H1 (cell line): ENCODE results near the gene SNTN. TPM values are rescaled to one million over a fixed set of nuclear protein-coding genes. Genes with fewer than 3 reads are reported as not detected.

ENCODE experiments used
- CTCF ChIA-PET: fragments of 300-600 bp; sonication (Branson Sonifier 250); formaldehyde crosslinking; loops from one replicate; lab custom pipeline; 2021; ENCODE audit not compliant: partially characterized antibody; lab: Charles Lee
- POLR2A ChIA-PET: fragments of 300-600 bp; sonication (Branson Sonifier 250); formaldehyde crosslinking; loops from one replicate; lab custom pipeline; 2021; ENCODE audit warnings: inconsistent platforms; ENCODE audit not compliant: partially characterized antibody; lab: Charles Lee
- DNase-seq, 2 experiments: peaks; one replicate each; pipeline versions ENCODE4 v3.0.0 to v3.0.0-alpha.2; 2010 to 2022; ENCODE audit warnings: low spot score in 2 of 2, low read depth in 1 of 2, mixed read lengths in 1 of 2
- FAIRE-seq: peaks from 2 replicates; lab custom pipeline; 2011; peaks lifted over from hg19 to GRCh38; lab: Jason Lieb, UNC
- H2AFZ ChIP-seq: 2 replicates; pipeline ENCODE4 v1.8.1; 2012; ENCODE audit warnings: low read length, inconsistent platforms
- H2AK5ac ChIP-seq: 2 replicates; pipeline ENCODE4 v1.6.1; 2013; ENCODE audit warnings: low read depth, low read length
- H2BK120ac ChIP-seq: replicated peaks from 2 replicates; pipeline ENCODE3; 2013; ENCODE audit warnings: low read depth, low read length, inconsistent platforms
- H2BK12ac ChIP-seq: 2 replicates; pipeline ENCODE4 v1.6.1; 2013; ENCODE audit warnings: low read depth, low read length
- H2BK15ac ChIP-seq: 2 replicates; pipeline ENCODE4 v1.6.1; 2013; ENCODE audit warnings: low read length
- H2BK20ac ChIP-seq: 2 replicates; pipeline ENCODE4 v1.6.1; 2013; ENCODE audit warnings: low read length
- H2BK5ac ChIP-seq: 2 replicates; pipeline ENCODE4 v1.6.1; 2013; ENCODE audit warnings: low read depth, low read length
- H3K14ac ChIP-seq: 2 replicates; pipeline ENCODE4 v1.6.1; 2013; ENCODE audit warnings: inconsistent platforms; ENCODE audit not compliant: insufficient read length
- H3K18ac ChIP-seq: 2 replicates; pipeline ENCODE4 v1.6.1; 2013; ENCODE audit warnings: low read length; ENCODE audit errors: extremely low read depth
- H3K23ac ChIP-seq: 2 replicates; pipeline ENCODE4 v1.6.1; 2013; ENCODE audit warnings: inconsistent platforms; ENCODE audit not compliant: insufficient read length
- H3K23me2 ChIP-seq: 2 replicates; pipeline ENCODE4 v1.6.1; 2013; ENCODE audit warnings: low read depth, low read length
- H3K27ac ChIP-seq: 2 replicates; pipeline ENCODE4 v1.6.1; 2011; ENCODE audit warnings: low read depth, low read length, inconsistent platforms
- H3K27me3 ChIP-seq, 4 experiments: replicated peaks in 1 of 4; 1 replicate in 1 of 4; 2 replicates in 3 of 4; pipeline versions ENCODE4 v1.6.1 to v1.8.1; 2011 to 2013; ENCODE audit warnings: low read length in 3 of 4, mild to moderate bottlenecking in 3 of 4, inconsistent platforms in 2 of 4, mixed read lengths in 2 of 4, moderate library complexity in 1 of 4; ENCODE audit not compliant: control insufficient read depth in 3 of 4, insufficient read depth in 3 of 4; ENCODE audit errors: extremely low read depth in 1 of 4
- H3K36me3 ChIP-seq, 4 experiments: 2 replicates each; pipeline versions ENCODE4 v1.6.1 to v1.8.1; 2011 to 2013; ENCODE audit warnings: mild to moderate bottlenecking in 4 of 4, low read length in 3 of 4, moderate library complexity in 2 of 4, control low read depth in 1 of 4, inconsistent platforms in 1 of 4; ENCODE audit not compliant: insufficient read depth in 4 of 4, control insufficient read depth in 2 of 4
- H3K4ac ChIP-seq: replicated peaks from 2 replicates; pipeline ENCODE3; 2013; ENCODE audit warnings: low read length, low read depth, mixed read lengths, inconsistent platforms; ENCODE audit not compliant: insufficient read length
- H3K4me1 ChIP-seq, 4 experiments: replicated peaks in 1 of 4; 1 replicate in 1 of 4; 2 replicates in 3 of 4; pipeline versions ENCODE4 v1.6.1 to v1.8.1; 2011 to 2013; ENCODE audit warnings: low read length in 3 of 4, inconsistent platforms in 2 of 4, mixed read lengths in 1 of 4; ENCODE audit not compliant: insufficient read depth in 4 of 4, control insufficient read depth in 3 of 4
- H3K4me2 ChIP-seq, 2 experiments: 2 replicates each; pipeline versions ENCODE4 v1.6.1 to v1.8.1; 2011 to 2013; ENCODE audit warnings: low read depth in 2 of 2, low read length in 2 of 2, control low read depth in 1 of 2, inconsistent platforms in 1 of 2, mild to moderate bottlenecking in 1 of 2; ENCODE audit not compliant: insufficient read depth in 1 of 2
- H3K4me3 ChIP-seq, 4 experiments: fragments of 200-600, 300-600 bp in 1 of 4; sonication (generic), shearing (Covaris generic), sonication (Bioruptor Twin) in 1 of 4; 2 replicates each; pipeline versions ENCODE4 v1.5.1 to v1.8.1; 2011 to 2016; ENCODE audit warnings: low read length in 4 of 4, low read depth in 3 of 4, control low read depth in 2 of 4, inconsistent platforms in 2 of 4, mild to moderate bottlenecking in 2 of 4, mixed read lengths in 1 of 4, moderate library complexity in 1 of 4; ENCODE audit not compliant: insufficient read depth in 2 of 4; ENCODE audit errors: extremely low read depth in 1 of 4
- H3K56ac ChIP-seq: replicated peaks from 2 replicates; pipeline ENCODE3; 2013; ENCODE audit warnings: low read depth, mild to moderate bottlenecking, mixed read lengths, low read length, inconsistent platforms; ENCODE audit not compliant: insufficient read length
- H3K79me1 ChIP-seq: 2 replicates; pipeline ENCODE4 v1.6.1; 2013; ENCODE audit warnings: low read depth, low read length, control low read depth
- H3K79me2 ChIP-seq, 2 experiments: 2 replicates each; pipeline versions ENCODE4 v1.6.1 to v1.8.1; 2012 to 2013; ENCODE audit warnings: low read length in 2 of 2, mild to moderate bottlenecking in 2 of 2, inconsistent platforms in 1 of 2; ENCODE audit not compliant: insufficient read depth in 2 of 2, control insufficient read depth in 1 of 2
- H3K9ac ChIP-seq, 4 experiments: replicated peaks in 1 of 4; 1 replicate in 1 of 4; 2 replicates in 3 of 4; pipeline versions ENCODE4 v1.6.1 to v1.8.1; 2011 to 2013; ENCODE audit warnings: low read depth in 3 of 4, low read length in 3 of 4, control low read depth in 2 of 4, mild to moderate bottlenecking in 2 of 4, moderate library complexity in 2 of 4, inconsistent platforms in 1 of 4; ENCODE audit errors: extremely low read depth in 1 of 4
- H3K9me3 ChIP-seq, 2 experiments: 2 replicates each; pipeline versions ENCODE4 v1.6.1 to v1.8.1; 2012 to 2013; ENCODE audit warnings: mild to moderate bottlenecking in 2 of 2, moderate library complexity in 2 of 2, control low read depth in 1 of 2, inconsistent platforms in 1 of 2, low read depth in 1 of 2, low read length in 1 of 2, mixed read lengths in 1 of 2; ENCODE audit not compliant: insufficient read depth in 2 of 2
- H4K20me1 ChIP-seq, 2 experiments: replicated peaks in 1 of 2; 2 replicates each; pipeline versions ENCODE3 to v1.8.1; 2011 to 2013; ENCODE audit warnings: inconsistent platforms in 2 of 2, low read length in 2 of 2, mild to moderate bottlenecking in 1 of 2; ENCODE audit not compliant: insufficient read depth in 2 of 2, control insufficient read depth in 1 of 2
- H4K5ac ChIP-seq: 2 replicates; pipeline ENCODE4 v1.6.1; 2013; ENCODE audit warnings: low read length, low read depth, mixed read lengths, inconsistent platforms; ENCODE audit not compliant: insufficient read length
- H4K8ac ChIP-seq: 2 replicates; pipeline ENCODE4 v1.8.0; 2013; ENCODE audit warnings: mild to moderate bottlenecking, moderate library complexity, low read length, inconsistent platforms; ENCODE audit not compliant: insufficient read depth; ENCODE audit errors: extremely low read depth
- H4K91ac ChIP-seq: replicated peaks from 2 replicates; pipeline ENCODE3; 2013; ENCODE audit warnings: low read length, mixed read lengths, inconsistent platforms; ENCODE audit not compliant: insufficient read length
- CBX8 ChIP-seq: fragments of 300-800, 300-1000 bp; sonication (generic); IDR thresholded peaks from 2 replicates; pipeline ENCODE4 v1.7.1; 2016; ENCODE audit warnings: low read depth, low read length, borderline replicate concordance
- GABPA ChIP-seq: IDR thresholded peaks from 2 replicates; pipeline ENCODE4 v1.6.1; 2011; ENCODE audit warnings: mild to moderate bottlenecking, low read length, moderate library complexity, borderline replicate concordance; ENCODE audit not compliant: insufficient read depth
- KDM1A ChIP-seq: fragments of 200-600, 300-600 bp; sonication (generic); IDR thresholded peaks from 2 replicates; pipeline ENCODE4 v1.7.1; 2016; ENCODE audit warnings: mild to moderate bottlenecking, low read length, borderline replicate concordance
- KDM4A ChIP-seq: IDR thresholded peaks from one replicate; pipeline ENCODE4 v1.7.1; 2012; ENCODE audit warnings: low read depth, mild to moderate bottlenecking, moderate library complexity, low read length, inconsistent platforms; ENCODE audit not compliant: severe bottlenecking
- PHF8 ChIP-seq: fragments of 200-600 bp; sonication (generic); conservative IDR thresholded peaks from 2 replicates; pipeline ENCODE4 v1.7.1; 2012; ENCODE audit warnings: low read depth, mild to moderate bottlenecking, inconsistent platforms, low read length, moderate library complexity
- RFX5 ChIP-seq: IDR thresholded peaks from 2 replicates; pipeline ENCODE4 v1.6.1; 2011; ENCODE audit warnings: low read depth, low read length, improper control_type of control experiment, borderline replicate concordance
- SAP30 ChIP-seq: fragments of 300-600 bp; sonication (generic); IDR thresholded peaks from 2 replicates; pipeline ENCODE4 v1.7.1; 2012; ENCODE audit warnings: low read length, moderate library complexity, mild to moderate bottlenecking, inconsistent platforms; ENCODE audit not compliant: insufficient read depth, insufficient replicate concordance
- SIX5 ChIP-seq: IDR thresholded peaks from 2 replicates; pipeline ENCODE4 v1.6.1; 2011; ENCODE audit warnings: mild to moderate bottlenecking, low read depth, low read length
- SRF ChIP-seq: IDR thresholded peaks from 2 replicates; pipeline ENCODE4 v1.6.1; 2011; ENCODE audit warnings: mild to moderate bottlenecking, low read depth, low read length, moderate library complexity
- YY1 ChIP-seq: IDR thresholded peaks from 2 replicates; pipeline ENCODE4 v1.6.1; 2011; ENCODE audit warnings: low read depth, mild to moderate bottlenecking, low read length
- polyA plus RNA-seq, 7 experiments: library from polyadenylated mRNA; depleted of rRNA in 3 of 7; stranded (reverse) in 5 of 7; unstranded in 2 of 7; fragments of >200 nt in 5 of 7; fragments of 200-250 nt in 2 of 7; gene quantifications; 1 replicate in 5 of 7; 2 replicates in 1 of 7; 4 replicates in 1 of 7; pipeline versions ENCODE4 v1.2.1 to v1.2.3, GENCODE V29; 2011 to 2013; ENCODE audit warnings: missing spikeins in 2 of 7, mixed read lengths in 2 of 7
- total RNA-seq: library from RNA; stranded (reverse); fragmentation: NEBNext Ultra II Directional; extraction: Animal tissue kit (Norgen Biotek cat#: 25700); gene quantifications from 2 replicates; pipeline ENCODE4 v1.2.1, GENCODE V29; 2021

Gene SNTN
- total and polyA plus RNA-seq, 2 of the 8 experiments (the other 6 are each of a cell fraction or from before 2014, with no cell fraction given): not detected

- ChIA-PET CTCF (no interaction called here), POLR2A (no interaction called here)
These were observed 40.9 kb downstream of the SNTN start for GRCh38 chr3:63693351-63693750.

More at GRCh38 chr3:63693351-63693750, 40.9 kb downstream of the SNTN start:
- H2BK15ac ChIP-seq: no peak overlapping the region
- FAIRE-seq (no peak), DNase-seq (no peak)
- H4K8ac ChIP-seq: no peak overlapping the region
- no peak overlapping the region for H2BK12ac ChIP-seq
- no peak overlapping the region for H2BK5ac ChIP-seq
- no peak overlapping the region for H2AK5ac ChIP-seq
- H2AFZ ChIP-seq: no peak overlapping the region
- H4K5ac ChIP-seq: no peak overlapping the region
- no peaks in the 10 kb centered on the region for H3K23me2 ChIP-seq
- peaks cover 15 to 16% of the 10 kb centered on the region in 2 experiments; a peak in 3 of 4 replicates for H3K9me3 ChIP-seq
- H3K18ac ChIP-seq: no peak overlapping the region
- H3K23ac ChIP-seq: no peak overlapping the region
- H3K14ac ChIP-seq: no peak overlapping the region
- H2BK120ac ChIP-seq: no peak overlapping the region
- no peak overlapping the region for H3K4ac ChIP-seq
- no peaks in the 10 kb centered on the region for H3K4me1 ChIP-seq
- H2BK20ac ChIP-seq: no peak overlapping the region
- no peak overlapping the region for H3K56ac ChIP-seq
- H3K36me3 ChIP-seq: no peaks in the 10 kb centered on the region
- no peak overlapping the region for H3K27ac ChIP-seq
- no peaks in the 10 kb centered on the region for H3K79me1 ChIP-seq
- H3K9ac ChIP-seq: no peak overlapping the region
- TF ChIP-seq SRF (no peak), GABPA (no peak), YY1 (no peak), KDM4A (no peak), RFX5 (no peak), SAP30 (no peak), KDM1A (no peak), SIX5 (no peak), PHF8 (no peak), CBX8 (no peak)
- H4K20me1 ChIP-seq: no peaks in the 10 kb centered on the region
- no peak overlapping the region for H4K91ac ChIP-seq
- no peaks in the 10 kb centered on the region for H3K79me2 ChIP-seq
- no peak overlapping the region for H3K4me2 ChIP-seq
- H3K27me3 ChIP-seq: no peaks in the 10 kb centered on the region
- H3K4me3 ChIP-seq: no peak overlapping the region
